Measurements from ENCODE around the gene TCP1.

DNA sequence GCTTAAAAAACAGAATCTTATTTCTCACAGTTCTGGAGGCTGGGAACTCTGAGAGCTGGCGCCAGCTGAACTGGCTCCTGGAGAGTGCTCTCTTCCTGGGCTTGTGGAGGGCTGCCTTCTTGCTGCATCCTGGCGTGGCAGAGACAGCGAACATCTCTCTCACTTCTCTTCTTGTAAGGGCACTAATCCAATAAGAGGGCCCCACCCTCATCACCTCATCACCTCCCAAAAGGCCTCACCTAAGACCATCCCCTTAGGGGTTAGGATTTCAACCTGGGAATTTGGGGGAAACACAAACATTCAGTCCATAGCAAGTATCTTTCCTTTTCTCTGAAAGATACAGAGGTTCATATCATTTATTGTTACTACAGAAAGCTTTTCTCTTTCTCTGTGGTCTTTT lies 34.6 kb upstream of the TCP1 start:
- TF ChIP-seq POLR2A (IDR thresholded peaks at IDR 0.05) = no peak
- TF ChIP-seq, protein P1, sequence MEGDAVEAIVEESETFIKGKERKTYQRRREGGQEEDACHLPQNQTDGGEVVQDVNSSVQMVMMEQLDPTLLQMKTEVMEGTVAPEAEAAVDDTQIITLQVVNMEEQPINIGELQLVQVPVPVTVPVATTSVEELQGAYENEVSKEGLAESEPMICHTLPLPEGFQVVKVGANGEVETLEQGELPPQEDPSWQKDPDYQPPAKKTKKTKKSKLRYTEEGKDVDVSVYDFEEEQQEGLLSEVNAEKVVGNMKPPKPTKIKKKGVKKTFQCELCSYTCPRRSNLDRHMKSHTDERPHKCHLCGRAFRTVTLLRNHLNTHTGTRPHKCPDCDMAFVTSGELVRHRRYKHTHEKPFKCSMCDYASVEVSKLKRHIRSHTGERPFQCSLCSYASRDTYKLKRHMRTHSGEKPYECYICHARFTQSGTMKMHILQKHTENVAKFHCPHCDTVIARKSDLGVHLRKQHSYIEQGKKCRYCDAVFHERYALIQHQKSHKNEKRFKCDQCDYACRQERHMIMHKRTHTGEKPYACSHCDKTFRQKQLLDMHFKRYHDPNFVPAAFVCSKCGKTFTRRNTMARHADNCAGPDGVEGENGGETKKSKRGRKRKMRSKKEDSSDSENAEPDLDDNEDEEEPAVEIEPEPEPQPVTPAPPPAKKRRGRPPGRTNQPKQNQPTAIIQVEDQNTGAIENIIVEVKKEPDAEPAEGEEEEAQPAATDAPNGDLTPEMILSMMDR (IDR thresholded peaks at IDR 0.05) = no peak

Measured in lower leg skin (tissue), 3 donors.